Effector CD8-positive, alpha-beta T cell (primary cell): ENCODE measurements around the gene PTPRS.

ENCODE experiments used
- DNase-seq: peaks from one replicate; lab custom pipeline; 2025; lab: John Stamatoyannopoulos, UW

PTPRS gene

GRCh38 chr19:5355076-5355475 is 14.5 kb upstream of the PTPRS start:
- DNase-seq = no peak

- no peak for DNase-seq
Observed at GRCh38 chr19:5354403-5354802, 13.8 kb upstream of the PTPRS start.

- no peak for DNase-seq
Observed at GRCh38 chr19:5352229-5352763, 11.7 kb upstream of the PTPRS start.

- no peak for DNase-seq
Observed at GRCh38 chr19:5351731-5352228, 11.2 kb upstream of the PTPRS start.

- DNase-seq = no peak
Observed at GRCh38 chr19:5349041-5349440, 8.4 kb upstream of the PTPRS start.

GRCh38 chr19:5345895-5346386 is 5.3 kb upstream of the PTPRS start:
- DNase-seq = no peak

GRCh38 chr19:5343848-5344247 is 3.2 kb upstream of the PTPRS start:
- no peak for DNase-seq

- DNase-seq = no peak
Observed at GRCh38 chr19:5342573-5343201, 2.1 kb upstream of the PTPRS start.

- no peak for DNase-seq
Observed at GRCh38 chr19:5341981-5342380, 1.4 kb upstream of the PTPRS start.

GRCh38 chr19:5341448-5341820 is 822 bp upstream of the PTPRS start:
- no peak for DNase-seq

- no peak for DNase-seq
Observed at GRCh38 chr19:5339950-5340636, 519 bp downstream of the PTPRS start.

GRCh38 chr19:5339198-5339949 is 1.2 kb downstream of the PTPRS start:
- no peak for DNase-seq

- DNase-seq = no peak
Observed at GRCh38 chr19:5338656-5339197, 1.9 kb downstream of the PTPRS start.

- DNase-seq = no peak
Observed at GRCh38 chr19:5337708-5338655, 2.6 kb downstream of the PTPRS start.

GRCh38 chr19:5337126-5337525 is 3.5 kb downstream of the PTPRS start:
- no peak for DNase-seq

GRCh38 chr19:5336195-5336965 is 4.2 kb downstream of the PTPRS start:
- DNase-seq = no peak

- DNase-seq = no peak
Observed at GRCh38 chr19:5335593-5335992, 5.0 kb downstream of the PTPRS start.

GRCh38 chr19:5334824-5335500 is 5.7 kb downstream of the PTPRS start:
- DNase-seq = no peak

GRCh38 chr19:5334366-5334739 is 6.3 kb downstream of the PTPRS start:
- DNase-seq = no peak
